Vagina (tissue), 2 donors: Measurements from ENCODE around the gene NUTM2D.
"Not testable (repeated sequence)": the region's sequence is repeated elsewhere in the genome, so short reads cannot be mapped to it uniquely, and the experiment has no call there.

ENCODE experiments used
- CTCF ChIP-seq, 3 experiments: fragments of 450-650 bp in 2 of 3; fragments of 200-600 bp in 1 of 3; sonication (generic) in 1 of 3; IDR thresholded peaks; one replicate each; pipeline ENCODE4 v1.5.1; 2017 to 2019; ENCODE audit warnings: antibody characterized with exemption in 3 of 3, mild to moderate bottlenecking in 2 of 3, moderate library complexity in 2 of 3
- POLR2A ChIP-seq, 2 donors: fragments of 450-650 bp; IDR thresholded peaks; one replicate each; pipeline ENCODE4 v1.6.1; 2017; ENCODE audit warnings: antibody characterized with exemption in 2 of 2, mild to moderate bottlenecking in 2 of 2, moderate library complexity in 2 of 2
- POLR2AphosphoS5 ChIP-seq, 2 donors: sonication (generic); formaldehyde crosslinking; IDR thresholded peaks; one replicate each; pipeline ENCODE4 v1.9.0; 2017; ENCODE audit warnings: antibody characterized with exemption in 2 of 2, mild to moderate bottlenecking in 2 of 2, low read depth in 1 of 2; ENCODE audit not compliant: insufficient read depth in 1 of 2

DNA sequence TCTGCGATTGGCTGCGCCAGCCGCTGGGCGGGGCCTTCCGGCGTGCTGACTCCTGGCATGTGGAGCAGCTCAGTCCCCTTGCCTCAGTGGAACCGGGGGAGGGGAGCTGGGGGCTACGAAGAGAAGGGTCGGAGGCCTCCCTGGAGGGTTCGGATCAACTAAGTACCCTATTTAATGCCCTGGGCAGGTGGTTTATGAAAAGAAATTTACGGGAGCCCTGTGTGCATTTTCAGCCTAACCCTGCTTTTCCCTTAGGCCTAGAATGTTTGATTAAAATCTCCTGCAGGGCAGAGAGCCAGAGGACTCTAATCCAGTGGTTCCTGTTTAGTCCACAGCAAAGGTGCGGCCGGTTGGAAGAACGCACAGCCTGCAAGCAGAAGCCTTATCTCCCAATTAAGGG is 33.8 kb downstream of the NUTM2D start:
- not testable (repeated sequence) for TF ChIP-seq POLR2A (IDR thresholded peaks at IDR 0.05); CTCF (IDR thresholded peaks at IDR 0.05); POLR2AphosphoS5 (IDR thresholded peaks at IDR 0.05; ENCODE audit: insufficient read depth in 1 of 2, low read depth in 1 of 2)
